ENCODE measurements around the gene CLNK.

- no peak for TF ChIP-seq CTCF (IDR thresholded peaks at IDR 0.05)
- no peak for TF ChIP-seq POLR2A (IDR thresholded peaks at IDR 0.05)
These were observed 178.5 kb downstream of the CLNK start for GRCh38 chr4:10506077-10506476.
